Measurements from ENCODE around the gene NUB1.

The NUB1 gene

GRCh38 chr7:151309311-151309710, 32.3 kb upstream of the NUB1 start:
- Mint-ChIP-seq H3K9me3 (no peaks in the 10 kb centered on the region), H3K4me1 (peaks cover 9% of the 10 kb centered on the region), H3K27ac (no peak overlapping the region), H3K4me3 (no peak overlapping the region), H3K36me3 (no peaks in the 10 kb centered on the region)
- no peak for ATAC-seq
- DNase-seq (ENCODE audit: low spot score in 2 of 2) = no peak

GRCh38 chr7:151310578-151310977, 31.0 kb upstream of the NUB1 start:
- Mint-ChIP-seq H3K9me3 (no peaks in the 10 kb centered on the region), H3K4me3 (no peak overlapping the region), H3K36me3 (no peaks in the 10 kb centered on the region), H3K4me1 (peaks cover 4% of the 10 kb centered on the region), H3K27ac (no peak overlapping the region)
- DNase-seq (ENCODE audit: low spot score in 2 of 2) (no peak), ATAC-seq (no peak)

GRCh38 chr7:151311294-151311864, 30.2 kb upstream of the NUB1 start:
- H3K4me1 Mint-ChIP-seq = peaks cover 4% of the 10 kb centered on the region
- H3K36me3 Mint-ChIP-seq = no peaks in the 10 kb centered on the region
- no peak for ATAC-seq
- H3K9me3 Mint-ChIP-seq = no peaks in the 10 kb centered on the region
- no peak overlapping the region for H3K4me3 Mint-ChIP-seq
- DNase-seq (ENCODE audit: low spot score in 2 of 2) = no peak
- H3K27ac Mint-ChIP-seq = no peak overlapping the region

GRCh38 chr7:151312356-151312755, 29.3 kb upstream of the NUB1 start:
- Mint-ChIP-seq H3K4me1 (peaks cover 4% of the 10 kb centered on the region), H3K9me3 (no peaks in the 10 kb centered on the region), H3K27ac (no peak overlapping the region), H3K4me3 (no peak overlapping the region), H3K36me3 (no peaks in the 10 kb centered on the region)
- ATAC-seq (no peak), DNase-seq (ENCODE audit: low spot score in 2 of 2) (no peak)

- Mint-ChIP-seq H3K27ac (no peak overlapping the region), H3K9me3 (no peaks in the 10 kb centered on the region), H3K36me3 (no peaks in the 10 kb centered on the region), H3K4me1 (peaks cover 4% of the 10 kb centered on the region), H3K4me3 (no peak overlapping the region)
- DNase-seq (ENCODE audit: low spot score in 2 of 2) = no peak
- ATAC-seq = peak; percentile 9
Observed at GRCh38 chr7:151312831-151313809, 28.5 kb upstream of the NUB1 start.

- Mint-ChIP-seq H3K27ac (no peak overlapping the region), H3K9me3 (peaks cover 4% of the 10 kb centered on the region), H3K4me3 (no peak overlapping the region), H3K4me1 (peaks cover 4% of the 10 kb centered on the region), H3K36me3 (no peaks in the 10 kb centered on the region)
- ATAC-seq = peak; percentile 55
- DNase-seq (ENCODE audit: low spot score in 2 of 2) = no peak
Observed at GRCh38 chr7:151313857-151314256, 27.8 kb upstream of the NUB1 start.

GRCh38 chr7:151314401-151314800, 27.2 kb upstream of the NUB1 start:
- ATAC-seq = no peak
- peaks cover 4% of the 10 kb centered on the region for H3K4me1 Mint-ChIP-seq
- no peak overlapping the region for H3K4me3 Mint-ChIP-seq

GRCh38 chr7:151315038-151315655, 26.5 kb upstream of the NUB1 start:
- DNase-seq (ENCODE audit: low spot score in 2 of 2) (peak; percentile 74 to 86), ATAC-seq (peak; percentile 77)
- H3K36me3 Mint-ChIP-seq = no peaks in the 10 kb centered on the region
- no peak overlapping the region for H3K4me3 Mint-ChIP-seq
- peaks cover 11% of the 10 kb centered on the region for H3K9me3 Mint-ChIP-seq
- peaks cover 4% of the 10 kb centered on the region for H3K4me1 Mint-ChIP-seq
- no peak overlapping the region for H3K27ac Mint-ChIP-seq

More at GRCh38 chr7:151314401-151314800, 27.2 kb upstream of the NUB1 start:
- DNase-seq (ENCODE audit: low spot score in 2 of 2) = no peak
- H3K27ac Mint-ChIP-seq = no peak overlapping the region
- no peaks in the 10 kb centered on the region for H3K36me3 Mint-ChIP-seq
- H3K9me3 Mint-ChIP-seq = peaks cover 10% of the 10 kb centered on the region

GRCh38 chr7:151316896-151317295, 24.7 kb upstream of the NUB1 start:
- Mint-ChIP-seq H3K4me1 (peaks cover 4% of the 10 kb centered on the region), H3K36me3 (no peaks in the 10 kb centered on the region), H3K27ac (no peak overlapping the region), H3K4me3 (no peak overlapping the region), H3K9me3 (peaks cover 11% of the 10 kb centered on the region)
- ATAC-seq (no peak), DNase-seq (ENCODE audit: low spot score in 2 of 2) (no peak)

- ATAC-seq = no peak
- DNase-seq (ENCODE audit: low spot score in 2 of 2) = no peak
- Mint-ChIP-seq H3K9me3 (peaks cover 11% of the 10 kb centered on the region), H3K36me3 (no peaks in the 10 kb centered on the region), H3K4me1 (peaks cover 4% of the 10 kb centered on the region), H3K4me3 (no peak overlapping the region), H3K27ac (no peak overlapping the region)
Observed at GRCh38 chr7:151317936-151318335, 23.7 kb upstream of the NUB1 start.

- H3K27ac Mint-ChIP-seq = no peak overlapping the region
- ATAC-seq (no peak), DNase-seq (ENCODE audit: low spot score in 2 of 2) (no peak)
- no peaks in the 10 kb centered on the region for H3K36me3 Mint-ChIP-seq
- H3K9me3 Mint-ChIP-seq = peaks cover 11% of the 10 kb centered on the region
- no peak overlapping the region for H3K4me3 Mint-ChIP-seq
- peaks cover 4% of the 10 kb centered on the region for H3K4me1 Mint-ChIP-seq
Observed at GRCh38 chr7:151319189-151319588, 22.4 kb upstream of the NUB1 start.

GRCh38 chr7:151320263-151320845, 21.3 kb upstream of the NUB1 start:
- Mint-ChIP-seq H3K4me3 (no peak overlapping the region), H3K9me3 (peaks cover 11% of the 10 kb centered on the region), H3K36me3 (no peaks in the 10 kb centered on the region), H3K4me1 (no peaks in the 10 kb centered on the region), H3K27ac (no peak overlapping the region)
- no peak for DNase-seq (ENCODE audit: low spot score in 2 of 2)
- ATAC-seq = no peak

- ATAC-seq = no peak
- Mint-ChIP-seq H3K4me3 (no peak overlapping the region), H3K4me1 (no peaks in the 10 kb centered on the region), H3K9me3 (peaks cover 11% of the 10 kb centered on the region), H3K36me3 (no peaks in the 10 kb centered on the region), H3K27ac (no peak overlapping the region)
- no peak for DNase-seq (ENCODE audit: low spot score in 2 of 2)
Observed at GRCh38 chr7:151321341-151321740, 20.3 kb upstream of the NUB1 start.

GRCh38 chr7:151322906-151323305, 18.7 kb upstream of the NUB1 start:
- DNase-seq (ENCODE audit: low spot score in 2 of 2) (no peak), ATAC-seq (no peak)
- no peak overlapping the region for H3K4me3 Mint-ChIP-seq
- no peaks in the 10 kb centered on the region for H3K4me1 Mint-ChIP-seq
- H3K36me3 Mint-ChIP-seq = no peaks in the 10 kb centered on the region
- no peak overlapping the region for H3K27ac Mint-ChIP-seq
- peaks cover 11% of the 10 kb centered on the region for H3K9me3 Mint-ChIP-seq

GRCh38 chr7:151327022-151327421, 14.6 kb upstream of the NUB1 start:
- no peaks in the 10 kb centered on the region for H3K36me3 Mint-ChIP-seq

More at GRCh38 chr7:151327022-151327421, 14.6 kb upstream of the NUB1 start:
- Mint-ChIP-seq H3K4me3 (no peak overlapping the region), H3K27ac (no peak overlapping the region), H3K4me1 (no peaks in the 10 kb centered on the region), H3K9me3 (no peaks in the 10 kb centered on the region)
- DNase-seq (ENCODE audit: low spot score in 2 of 2) = no peak
- ATAC-seq = no peak
